A549 (cell line): Measurements from ENCODE around the gene NIM1K. TPM values are rescaled to one million over a fixed set of nuclear protein-coding genes. Genes with fewer than 3 reads are reported as not detected.

ENCODE experiments used
- ATAC-seq, 2 experiments: fragments of 200-7000 bp in 1 of 2; fragments of >200 bp in 1 of 2; cut with Nextera tagmentation in 1 of 2; cut with Tn5 transposase in 1 of 2; 3 replicates each; pipeline versions ENCODE4 v1.8.0 to v1.9.1; 2018 to 2020; ENCODE audit warnings: mild to moderate bottlenecking in 1 of 2, moderate library complexity in 1 of 2
- CTCF ChIA-PET: fragments of 300-600 bp; sonication (Branson Sonifier 250); formaldehyde crosslinking; extraction: SDS; loops from one replicate; lab custom pipeline; 2021; ENCODE audit warnings: antibody characterized with exemption, inconsistent platforms; lab: Yijun Ruan, JAX
- POLR2A ChIA-PET: fragments of 350-600 bp; formaldehyde crosslinking; extraction: SDS; loops from one replicate; lab custom pipeline; 2021; ENCODE audit warnings: antibody characterized with exemption, inconsistent platforms; lab: Yijun Ruan, JAX
- DNase-seq, 2 experiments: peaks; one replicate each; pipeline versions ENCODE4 v3.0.0 to v3.0.0-alpha.2; 2011 to 2016; ENCODE audit warnings: low read depth in 1 of 2, low spot score in 1 of 2
- FAIRE-seq: peaks from 2 replicates; lab custom pipeline; 2011; peaks lifted over from hg19 to GRCh38; lab: Jason Lieb, UNC
- H3K27ac ChIP-seq, 2 experiments: fragments of >200 bp; sonication (Bioruptor Twin); formaldehyde crosslinking; 3 replicates each; pipeline ENCODE4 v1.5.1; 2016 to 2017
- H3K4me1 ChIP-seq: fragments of >200 bp; sonication (Bioruptor Twin); formaldehyde crosslinking; 3 replicates; pipeline ENCODE4 v1.6.1; 2016
- H3K4me2 ChIP-seq: fragments of >200 bp; sonication (Bioruptor Twin); formaldehyde crosslinking; 3 replicates; pipeline ENCODE4 v1.6.1; 2016
- H3K4me3 ChIP-seq: fragments of >200 bp; sonication (Bioruptor Twin); formaldehyde crosslinking; 3 replicates; pipeline ENCODE4 v1.5.1; 2016
- H3K9me3 ChIP-seq: fragments of >200 bp; sonication (Bioruptor Twin); formaldehyde crosslinking; 3 replicates; pipeline ENCODE4 v1.6.1; 2016
- ATOH8 ChIP-seq: fragments of 250-450 bp; sonication (Bioruptor Pico); IDR thresholded peaks from 2 replicates; pipeline ENCODE4 v1.5.0; 2020; ENCODE audit warnings: low read depth, mild to moderate bottlenecking, moderate library complexity
- BCL3 ChIP-seq: fragments of >200 bp; sonication (Bioruptor Twin); formaldehyde crosslinking; IDR thresholded peaks from 3 replicates; pipeline ENCODE4 v1.6.1; 2016
- CBX2 ChIP-seq: fragments of 200-600 bp; sonication (generic); IDR thresholded peaks from 2 replicates; pipeline ENCODE4 v1.6.1; 2016; ENCODE audit warnings: low read depth, mild to moderate bottlenecking, borderline replicate concordance
- CHD2 ChIP-seq: fragments of 150-350 bp; IDR thresholded peaks from 2 replicates; pipeline ENCODE4 v1.6.1; 2014; ENCODE audit warnings: low read length; ENCODE audit not compliant: partially characterized antibody
- CHD4 ChIP-seq: fragments of 200-600 bp; sonication (generic); IDR thresholded peaks from 2 replicates; pipeline ENCODE4 v1.6.1; 2016; ENCODE audit warnings: antibody characterized with exemption, mild to moderate bottlenecking, borderline replicate concordance
- E2F6 ChIP-seq: IDR thresholded peaks from 2 replicates; pipeline ENCODE4 v1.6.1; 2012; ENCODE audit warnings: low read depth, borderline replicate concordance
- EHF ChIP-seq: fragments of 250-450 bp; sonication (Bioruptor Pico); IDR thresholded peaks from 2 replicates; pipeline ENCODE4 v1.5.0; 2020; ENCODE audit warnings: mild to moderate bottlenecking
- EHMT2 ChIP-seq: fragments of 200-600 bp; sonication (generic); IDR thresholded peaks from 2 replicates; pipeline ENCODE4 v1.6.1; 2016; ENCODE audit warnings: antibody characterized with exemption, low read depth, mild to moderate bottlenecking, moderate library complexity
- EP300 ChIP-seq, 2 experiments: fragments of >200 bp; sonication (Bioruptor Twin); formaldehyde crosslinking; IDR thresholded peaks; 2 replicates in 1 of 2; 3 replicates in 1 of 2; pipeline ENCODE4 v1.6.1; 2016 to 2017
- FOSB ChIP-seq: fragments of 250-450 bp; sonication (Bioruptor Pico); IDR thresholded peaks from 2 replicates; pipeline ENCODE4 v1.5.0; 2020; ENCODE audit warnings: mild to moderate bottlenecking, moderate library complexity
- FOSL2 ChIP-seq, 2 experiments: fragments of 450-650 bp in 1 of 2; fragments of >200 bp in 1 of 2; sonication (Bioruptor Twin) in 1 of 2; formaldehyde crosslinking; IDR thresholded peaks; 2 replicates each; pipeline versions ENCODE4 v1.5.0 to v1.6.1; 2016 to 2020; ENCODE audit warnings: mild to moderate bottlenecking in 1 of 2, moderate library complexity in 1 of 2
- FOXS1 ChIP-seq: fragments of 250-450 bp; sonication (Bioruptor Pico); IDR thresholded peaks from 2 replicates; pipeline ENCODE4 v1.5.0; 2020; ENCODE audit warnings: mild to moderate bottlenecking, moderate library complexity
- HOXA7 ChIP-seq: fragments of 250-450 bp; sonication (Bioruptor Pico); IDR thresholded peaks from 2 replicates; pipeline ENCODE4 v1.5.0; 2020; ENCODE audit warnings: mild to moderate bottlenecking, moderate library complexity
- JUNB ChIP-seq: fragments of >200 bp; sonication (Bioruptor Twin); formaldehyde crosslinking; IDR thresholded peaks from 2 replicates; pipeline ENCODE4 v1.6.1; 2016
- KDM5A ChIP-seq: fragments of 200-600 bp; sonication (generic); IDR thresholded peaks from 2 replicates; pipeline ENCODE4 v1.6.1; 2016; ENCODE audit warnings: antibody characterized with exemption, mild to moderate bottlenecking
- MAFK ChIP-seq: fragments of 450-650 bp; IDR thresholded peaks from 2 replicates; pipeline ENCODE4 v1.6.1; 2014; ENCODE audit not compliant: partially characterized antibody
- MAZ ChIP-seq: fragments of 150-350 bp; IDR thresholded peaks from 2 replicates; pipeline ENCODE4 v1.6.1; 2014; ENCODE audit warnings: antibody characterized with exemption, low read depth, low read length, borderline replicate concordance
- NPAS2 ChIP-seq: fragments of 250-450 bp; sonication (Bioruptor Pico); IDR thresholded peaks from 2 replicates; pipeline ENCODE4 v1.8.0; 2022; ENCODE audit warnings: mild to moderate bottlenecking, moderate library complexity, borderline replicate concordance
- NR3C1 ChIP-seq: fragments of >200 bp; sonication (Bioruptor Twin); formaldehyde crosslinking; IDR thresholded peaks from 3 replicates; pipeline ENCODE4 v1.6.1; 2017
- POLR2A ChIP-seq: IDR thresholded peaks from 2 replicates; pipeline ENCODE4 v1.6.1; 2012; ENCODE audit warnings: mild to moderate bottlenecking, low read length
- POLR2AphosphoS2 ChIP-seq: conservative IDR thresholded peaks from 2 replicates; pipeline ENCODE4 v1.6.1; 2012; ENCODE audit warnings: low read length, improper control_type of control experiment, inconsistent platforms
- RAD21 ChIP-seq, 2 experiments: fragments of >200 bp in 1 of 2; sonication (Bioruptor Twin) in 1 of 2; formaldehyde crosslinking in 1 of 2; IDR thresholded peaks in 1 of 2; conservative IDR thresholded peaks in 1 of 2; 2 replicates in 1 of 2; 3 replicates in 1 of 2; pipeline ENCODE4 v1.6.1; 2012 to 2018; ENCODE audit warnings: inconsistent platforms in 1 of 2
- RCOR1 ChIP-seq: fragments of 150-350 bp; IDR thresholded peaks from 2 replicates; pipeline ENCODE4 v1.6.1; 2014; ENCODE audit warnings: antibody characterized with exemption, low read length, low read depth
- RNF2 ChIP-seq: fragments of 200-600 bp; sonication (generic); IDR thresholded peaks from 2 replicates; pipeline ENCODE4 v1.6.1; 2016; ENCODE audit warnings: low read depth, mild to moderate bottlenecking, antibody characterized with exemption, moderate library complexity, borderline replicate concordance
- SMC3 ChIP-seq: fragments of >200 bp; sonication (Bioruptor Twin); formaldehyde crosslinking; IDR thresholded peaks from 3 replicates; pipeline ENCODE4 v1.6.1; 2018; ENCODE audit warnings: inconsistent platforms
- SREBF2 ChIP-seq: fragments of 450-650 bp; IDR thresholded peaks from 2 replicates; pipeline ENCODE4 v1.6.1; 2014; ENCODE audit warnings: mild to moderate bottlenecking, moderate library complexity
- TFCP2L1 ChIP-seq: fragments of 250-450 bp; sonication (Bioruptor Pico); IDR thresholded peaks from 2 replicates; pipeline ENCODE4 v1.5.0; 2021; ENCODE audit warnings: mild to moderate bottlenecking
- TP53 ChIP-seq: fragments of 250-450 bp; sonication (Bioruptor Pico); IDR thresholded peaks from 2 replicates; pipeline ENCODE4 v1.5.0; 2021; ENCODE audit warnings: mild to moderate bottlenecking, moderate library complexity
- ZFP36 ChIP-seq: fragments of 450-650 bp; IDR thresholded peaks from 2 replicates; pipeline ENCODE4 v1.6.1; 2014; ENCODE audit warnings: borderline replicate concordance; ENCODE audit not compliant: partially characterized antibody
- ZNF302 ChIP-seq: fragments of 250-450 bp; sonication (Bioruptor Pico); IDR thresholded peaks from 2 replicates; pipeline ENCODE4 v1.9.0; 2021; ENCODE audit warnings: inconsistent platforms, mild to moderate bottlenecking, moderate library complexity
- WGBS: methylation state at CpG from one replicate; pipeline ENCODE4 v1.1.6; 2017; ENCODE audit errors: missing lambda C conversion rate; 5-methylcytosine and 5-hydroxymethylcytosine counted together
- polyA plus RNA-seq, 4 experiments: library from polyadenylated mRNA; depleted of rRNA in 3 of 4; stranded (reverse); fragments of >200 nt; fragmentation: RNase III in 1 of 4; extraction: RNeasy Plus Mini Kit Qiagen cat#74134 plus additional on column Dnase treatment in 1 of 4; gene quantifications; 2 replicates in 3 of 4; 3 replicates in 1 of 4; pipeline ENCODE4 v1.2.3, GENCODE V29; 2011 to 2017
- TF ChIP-seq, protein P1 (sequence below): fragments of 450-650 bp; IDR thresholded peaks from 2 replicates; pipeline ENCODE4 v1.6.1; 2014; ENCODE audit warnings: antibody characterized with exemption
- TF ChIP-seq, protein P2 (sequence below): fragments of 150-350 bp; IDR thresholded peaks from 2 replicates; pipeline ENCODE4 v1.6.1; 2014; ENCODE audit warnings: low read depth, mild to moderate bottlenecking, low read length
- TF ChIP-seq, protein P3 (sequence below): fragments of 250-450 bp; sonication (Bioruptor Pico); IDR thresholded peaks from 2 replicates; pipeline ENCODE4 v1.5.0; 2021; ENCODE audit warnings: mild to moderate bottlenecking, moderate library complexity, borderline replicate concordance

NIM1K gene
- polyA plus RNA-seq, 2 of the 4 experiments (the other 2 are of a cell fraction) = 0.06 to 0.23 TPM

DNA sequence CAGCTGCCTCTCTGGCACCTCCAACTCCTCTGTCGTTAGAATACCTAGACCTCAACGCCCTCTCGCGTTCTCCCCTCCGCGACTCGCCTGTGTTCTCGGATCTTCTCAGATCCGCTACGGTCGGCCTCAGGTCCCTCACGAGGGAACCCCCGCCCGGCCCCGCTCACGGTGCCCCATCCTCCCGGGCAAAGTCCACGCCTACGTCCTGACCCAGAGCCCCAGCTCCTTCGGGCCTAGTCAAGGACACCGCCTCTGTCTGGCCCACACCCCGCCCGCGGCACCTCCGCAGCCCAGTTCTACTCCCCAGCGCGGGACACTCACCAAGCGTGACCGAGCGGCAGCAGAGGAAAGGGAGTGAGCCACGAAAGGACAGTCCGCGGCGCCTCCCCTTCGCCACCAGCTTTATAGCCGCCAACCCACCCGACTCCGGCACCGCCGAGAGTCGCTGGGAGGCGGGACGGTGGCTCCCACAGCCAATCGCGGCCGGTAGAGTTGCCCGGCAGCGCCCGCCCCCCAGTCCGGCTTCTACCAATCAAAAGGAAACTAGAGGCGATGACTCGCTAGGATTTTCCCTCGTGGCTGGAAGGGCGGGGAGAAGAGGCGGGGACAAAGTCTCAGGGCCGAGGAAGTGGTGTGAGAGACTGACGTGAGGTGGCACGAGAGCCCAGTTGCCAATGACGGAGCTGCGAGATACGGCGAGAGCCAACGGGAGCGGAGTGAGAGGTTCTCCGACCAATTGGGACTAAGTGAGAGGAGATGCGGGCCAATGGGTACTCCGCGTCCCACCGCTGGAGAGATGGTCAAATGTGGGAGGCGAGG is 121.2 kb downstream of the NIM1K start, which contains the start of gene HMGCS1:
Gene HMGCS1 (minus strand): TSS at position 378 of the 819 bp plus-strand sequence. CDS start 14,447 bp downstream, outside the sequence.
- peak within 1 kb of the TSS; percentile 94 for H3K4me2 ChIP-seq
- POLR2A ChIA-PET = interaction anchor here (0.5 to 3.0 kb wide), 12 partner anchors 12 to 396 kb away, joined by 3 to 29 read pairs (median 3); partner anchors contain the start of genes C5orf34, TMEM267 and ZNF131
- peak within 1 kb of the TSS; percentile 87 to 90 for H3K27ac ChIP-seq
- 2% methylated on average over 45 of the region's 70 CpGs for WGBS
- peaks cover 59% of the 10 kb centered on the region for H3K4me1 ChIP-seq
- DNase-seq = peak; percentile 98 to 100
- peak; percentile 95 to 96 for ATAC-seq
- CTCF ChIA-PET = interaction anchor here (0.5 to 3.8 kb wide), 11 partner anchors 10 to 1099 kb away, joined by 3 to 32 read pairs (median 3); partner anchors contain the start of genes TMEM267 and ZNF131
- peak; percentile 86 for FAIRE-seq
- H3K4me3 ChIP-seq = peak within 1 kb of the TSS; percentile 88
- H3K9me3 ChIP-seq = no peaks in the 10 kb centered on the region
- TF ChIP-seq, protein P1, sequence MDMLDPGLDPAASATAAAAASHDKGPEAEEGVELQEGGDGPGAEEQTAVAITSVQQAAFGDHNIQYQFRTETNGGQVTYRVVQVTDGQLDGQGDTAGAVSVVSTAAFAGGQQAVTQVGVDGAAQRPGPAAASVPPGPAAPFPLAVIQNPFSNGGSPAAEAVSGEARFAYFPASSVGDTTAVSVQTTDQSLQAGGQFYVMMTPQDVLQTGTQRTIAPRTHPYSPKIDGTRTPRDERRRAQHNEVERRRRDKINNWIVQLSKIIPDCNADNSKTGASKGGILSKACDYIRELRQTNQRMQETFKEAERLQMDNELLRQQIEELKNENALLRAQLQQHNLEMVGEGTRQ = peak; percentile 62
- TF ChIP-seq TP53 = 0 out of 2 replicates have a peak, but pooled peaks have one; percentile 68
- no peak for TF ChIP-seq CBX2
- TF ChIP-seq EHMT2 = no peak
- TF ChIP-seq E2F6 = 0 out of 2 replicates have a peak, but pooled peaks have one; percentile 28
- no peak for TF ChIP-seq FOSL2 (IDR thresholded peaks at IDR 0.05)
- no peak for TF ChIP-seq FOSL2 (CRISPR knock-in tag; IDR thresholded peaks at IDR 0.05)
- no peak for TF ChIP-seq JUNB
- no peak for TF ChIP-seq RCOR1
- no peak for TF ChIP-seq MAFK
- TF ChIP-seq POLR2A = peak; percentile 93
- TF ChIP-seq, protein P2, sequence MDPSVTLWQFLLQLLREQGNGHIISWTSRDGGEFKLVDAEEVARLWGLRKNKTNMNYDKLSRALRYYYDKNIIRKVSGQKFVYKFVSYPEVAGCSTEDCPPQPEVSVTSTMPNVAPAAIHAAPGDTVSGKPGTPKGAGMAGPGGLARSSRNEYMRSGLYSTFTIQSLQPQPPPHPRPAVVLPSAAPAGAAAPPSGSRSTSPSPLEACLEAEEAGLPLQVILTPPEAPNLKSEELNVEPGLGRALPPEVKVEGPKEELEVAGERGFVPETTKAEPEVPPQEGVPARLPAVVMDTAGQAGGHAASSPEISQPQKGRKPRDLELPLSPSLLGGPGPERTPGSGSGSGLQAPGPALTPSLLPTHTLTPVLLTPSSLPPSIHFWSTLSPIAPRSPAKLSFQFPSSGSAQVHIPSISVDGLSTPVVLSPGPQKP = no peak
- TF ChIP-seq EP300 (IDR thresholded peaks at IDR 0.05) = no peak
- TF ChIP-seq NR3C1 = no peak
- no peak for TF ChIP-seq ATOH8
- TF ChIP-seq SREBF2 = peak; percentile 17; the same call in 1 of the 2 replicates
- peak; percentile 59 for TF ChIP-seq CHD2
- TF ChIP-seq ZNF302 (CRISPR knock-in tag) = no peak
- no peak for TF ChIP-seq FOSB (CRISPR knock-in tag)
- TF ChIP-seq RAD21 (conservative IDR thresholded peaks at IDR 0.05 in 1 of 2, IDR thresholded peaks at IDR 0.05 in 1 of 2) = no peak
- TF ChIP-seq EHF (CRISPR knock-in tag) = no peak
- no peak; the same call in 2 of the 3 replicates for TF ChIP-seq SMC3
- no peak for TF ChIP-seq ZFP36
- no peak for TF ChIP-seq KDM5A
- TF ChIP-seq MAZ = no peak
- no peak for TF ChIP-seq FOXS1 (CRISPR knock-in tag)
- TF ChIP-seq TFCP2L1 (CRISPR knock-in tag) = no peak
- TF ChIP-seq BCL3 = 0 out of 3 replicates have a peak, but pooled peaks have one; percentile 55
- TF ChIP-seq NPAS2 (CRISPR knock-in tag) = no peak
- TF ChIP-seq RNF2 = no peak
- TF ChIP-seq HOXA7 (CRISPR knock-in tag) = no peak
- TF ChIP-seq CHD4 = no peak
- TF ChIP-seq, protein P3, sequence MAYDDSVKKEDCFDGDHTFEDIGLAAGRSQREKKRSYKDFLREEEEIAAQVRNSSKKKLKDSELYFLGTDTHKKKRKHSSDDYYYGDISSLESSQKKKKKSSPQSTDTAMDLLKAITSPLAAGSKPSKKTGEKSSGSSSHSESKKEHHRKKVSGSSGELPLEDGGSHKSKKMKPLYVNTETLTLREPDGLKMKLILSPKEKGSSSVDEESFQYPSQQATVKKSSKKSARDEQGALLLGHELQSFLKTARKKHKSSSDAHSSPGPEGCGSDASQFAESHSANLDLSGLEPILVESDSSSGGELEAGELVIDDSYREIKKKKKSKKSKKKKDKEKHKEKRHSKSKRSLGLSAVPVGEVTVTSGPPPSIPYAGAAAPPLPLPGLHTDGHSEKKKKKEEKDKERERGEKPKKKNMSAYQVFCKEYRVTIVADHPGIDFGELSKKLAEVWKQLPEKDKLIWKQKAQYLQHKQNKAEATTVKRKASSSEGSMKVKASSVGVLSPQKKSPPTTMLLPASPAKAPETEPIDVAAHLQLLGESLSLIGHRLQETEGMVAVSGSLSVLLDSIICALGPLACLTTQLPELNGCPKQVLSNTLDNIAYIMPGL = peak; percentile 63; the same call in 1 of the 2 replicates
- TF ChIP-seq POLR2AphosphoS2 = no peak
